RWPE2 (cell line): Measurements from ENCODE around the gene MYBBP1A.
A peak's percentile ranks its signal among the peaks of the same experiment; 100 is the strongest.
"Not testable (repeated sequence)": the region's sequence is repeated elsewhere in the genome, so short reads cannot be mapped to it uniquely, and the experiment has no call there.

Experiments used
- ATAC-seq: fragments of 200-7000 bp; cut with Tn5 transposase; 3 replicates; pipeline ENCODE4 v1.9.1; 2021; ENCODE audit warnings: low read depth
- DNase-seq: peaks from one replicate; pipeline ENCODE4 v3.0.0-alpha.2; 2020; ENCODE audit warnings: low spot score
- H3K27ac ChIP-seq: fragments of 450-650 bp; 2 replicates; pipeline ENCODE4 v1.5.1; 2017; ENCODE audit warnings: mild to moderate bottlenecking; ENCODE audit not compliant: poor library complexity, severe bottlenecking
- H3K27me3 ChIP-seq: fragments of 250-450 bp; sonication (Bioruptor Pico); 2 replicates; pipeline ENCODE4 v1.5.1; 2021; ENCODE audit warnings: mild to moderate bottlenecking, moderate library complexity; ENCODE audit not compliant: insufficient read depth, poor library complexity, severe bottlenecking
- H3K36me3 ChIP-seq: fragments of 250-450 bp; sonication (Bioruptor Pico); 2 replicates; pipeline ENCODE4 v1.5.1; 2020; ENCODE audit warnings: low read depth, mild to moderate bottlenecking, moderate library complexity
- H3K4me1 ChIP-seq: fragments of 250-450 bp; sonication (Bioruptor Pico); 2 replicates; pipeline ENCODE4 v1.5.1; 2021; ENCODE audit warnings: mild to moderate bottlenecking, moderate library complexity; ENCODE audit not compliant: insufficient read depth, poor library complexity, severe bottlenecking
- H3K4me3 ChIP-seq: fragments of 250-450 bp; sonication (Bioruptor Pico); 2 replicates; pipeline ENCODE4 v1.5.1; 2021; ENCODE audit warnings: mild to moderate bottlenecking, moderate library complexity; ENCODE audit not compliant: severe bottlenecking
- H3K9me3 ChIP-seq: fragments of 250-450 bp; sonication (Bioruptor Pico); 2 replicates; pipeline ENCODE4 v1.5.1; 2021; ENCODE audit warnings: mild to moderate bottlenecking, moderate library complexity; ENCODE audit not compliant: severe bottlenecking
- TF ChIP-seq, protein P1 (sequence below): fragments of 450-650 bp; IDR thresholded peaks from one replicate; pipeline ENCODE4 v1.5.1; 2017; ENCODE audit warnings: mild to moderate bottlenecking, moderate library complexity; ENCODE audit not compliant: poor library complexity, severe bottlenecking

Gene MYBBP1A

DNA sequence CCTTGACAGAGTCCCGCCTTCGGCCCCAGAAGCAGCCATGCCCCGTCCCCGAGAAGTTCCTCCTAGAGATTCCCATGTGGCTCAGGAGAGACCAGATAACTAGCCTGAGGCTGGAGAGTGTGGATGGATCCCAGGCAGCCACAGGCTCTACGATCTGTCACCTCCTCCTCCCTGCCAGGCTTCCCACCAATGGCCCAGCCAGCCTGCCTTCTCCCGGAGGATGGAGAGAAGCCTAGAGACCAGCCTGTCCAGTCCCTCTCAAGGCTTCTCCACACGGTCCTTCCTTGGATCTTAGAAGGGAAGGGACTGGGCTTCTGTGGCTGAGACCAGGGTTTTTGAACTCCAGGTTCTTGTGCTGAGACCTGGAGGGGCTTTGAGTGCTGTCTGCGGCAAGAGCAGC lies 27.5 kb upstream of the MYBBP1A start:
- H3K4me1 ChIP-seq: no peaks in the 10 kb centered on the region
- H3K36me3 ChIP-seq: no peaks in the 10 kb centered on the region
- peaks cover 45% of the 10 kb centered on the region for H3K27me3 ChIP-seq
- DNase-seq: no peak
- TF ChIP-seq, protein P1, sequence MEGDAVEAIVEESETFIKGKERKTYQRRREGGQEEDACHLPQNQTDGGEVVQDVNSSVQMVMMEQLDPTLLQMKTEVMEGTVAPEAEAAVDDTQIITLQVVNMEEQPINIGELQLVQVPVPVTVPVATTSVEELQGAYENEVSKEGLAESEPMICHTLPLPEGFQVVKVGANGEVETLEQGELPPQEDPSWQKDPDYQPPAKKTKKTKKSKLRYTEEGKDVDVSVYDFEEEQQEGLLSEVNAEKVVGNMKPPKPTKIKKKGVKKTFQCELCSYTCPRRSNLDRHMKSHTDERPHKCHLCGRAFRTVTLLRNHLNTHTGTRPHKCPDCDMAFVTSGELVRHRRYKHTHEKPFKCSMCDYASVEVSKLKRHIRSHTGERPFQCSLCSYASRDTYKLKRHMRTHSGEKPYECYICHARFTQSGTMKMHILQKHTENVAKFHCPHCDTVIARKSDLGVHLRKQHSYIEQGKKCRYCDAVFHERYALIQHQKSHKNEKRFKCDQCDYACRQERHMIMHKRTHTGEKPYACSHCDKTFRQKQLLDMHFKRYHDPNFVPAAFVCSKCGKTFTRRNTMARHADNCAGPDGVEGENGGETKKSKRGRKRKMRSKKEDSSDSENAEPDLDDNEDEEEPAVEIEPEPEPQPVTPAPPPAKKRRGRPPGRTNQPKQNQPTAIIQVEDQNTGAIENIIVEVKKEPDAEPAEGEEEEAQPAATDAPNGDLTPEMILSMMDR: no peak
- no peaks in the 10 kb centered on the region for H3K9me3 ChIP-seq
- H3K27ac ChIP-seq: no peak overlapping the region
- no peak for ATAC-seq
- no peak overlapping the region for H3K4me3 ChIP-seq

DNA sequence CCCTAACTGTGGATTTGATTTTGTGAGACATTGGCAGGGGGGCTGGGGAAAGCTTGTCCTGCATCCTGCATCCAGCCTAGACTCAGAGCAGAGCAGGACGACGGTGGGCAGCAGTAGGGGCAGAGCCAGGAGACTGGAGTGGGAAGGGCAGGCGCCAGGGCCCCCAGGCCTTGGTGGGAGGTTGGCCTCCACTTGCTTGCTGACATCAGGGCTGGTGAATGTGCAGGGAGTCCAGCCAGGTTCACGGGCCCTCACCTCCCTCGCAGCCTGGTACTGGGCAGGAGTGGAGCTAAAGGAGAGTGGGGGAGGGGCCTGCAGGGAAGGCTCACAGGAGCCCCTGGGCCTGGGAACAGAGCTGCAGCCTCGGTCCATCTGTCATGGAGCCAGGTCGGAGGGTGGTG lies 26.9 kb upstream of the MYBBP1A start:
- no peaks in the 10 kb centered on the region for H3K4me1 ChIP-seq
- no peaks in the 10 kb centered on the region for H3K9me3 ChIP-seq
- no peak for ATAC-seq
- peak; percentile 47 for DNase-seq
- no peak overlapping the region for H3K27ac ChIP-seq
- no peak overlapping the region for H3K4me3 ChIP-seq
- H3K27me3 ChIP-seq: peaks cover 45% of the 10 kb centered on the region
- no peaks in the 10 kb centered on the region for H3K36me3 ChIP-seq
- TF ChIP-seq, protein P1: no peak

DNA sequence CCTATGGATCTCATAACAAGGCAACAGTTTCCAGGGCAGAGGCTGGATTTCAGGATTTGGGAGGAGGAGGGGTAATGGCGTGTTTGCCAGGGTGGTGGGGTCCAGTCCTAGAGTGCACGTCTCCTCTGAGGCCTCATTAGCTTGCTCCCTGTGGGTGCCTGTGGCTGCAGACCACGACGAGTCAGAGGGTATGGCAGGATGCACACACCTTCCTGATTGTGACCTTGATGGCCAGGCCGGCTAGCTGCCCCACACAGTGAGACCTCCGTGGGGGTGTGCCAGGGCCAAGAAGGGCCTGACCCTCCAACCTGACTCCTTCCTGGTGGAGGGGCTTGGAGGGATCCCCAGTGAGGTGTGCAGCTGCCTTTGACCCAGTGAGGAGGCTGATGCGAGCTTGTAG lies 25.1 kb upstream of the MYBBP1A start:
- 0 out of 3 replicates have a peak, but pooled peaks have one; percentile 30 for ATAC-seq
- Histone ChIP-seq H3K4me1 (no peaks in the 10 kb centered on the region), H3K27ac (no peak overlapping the region), H3K9me3 (no peaks in the 10 kb centered on the region), H3K27me3 (peaks cover 32% of the 10 kb centered on the region), H3K4me3 (no peak overlapping the region), H3K36me3 (no peaks in the 10 kb centered on the region)
- TF ChIP-seq, protein P1: no peak
- no peak for DNase-seq

DNA sequence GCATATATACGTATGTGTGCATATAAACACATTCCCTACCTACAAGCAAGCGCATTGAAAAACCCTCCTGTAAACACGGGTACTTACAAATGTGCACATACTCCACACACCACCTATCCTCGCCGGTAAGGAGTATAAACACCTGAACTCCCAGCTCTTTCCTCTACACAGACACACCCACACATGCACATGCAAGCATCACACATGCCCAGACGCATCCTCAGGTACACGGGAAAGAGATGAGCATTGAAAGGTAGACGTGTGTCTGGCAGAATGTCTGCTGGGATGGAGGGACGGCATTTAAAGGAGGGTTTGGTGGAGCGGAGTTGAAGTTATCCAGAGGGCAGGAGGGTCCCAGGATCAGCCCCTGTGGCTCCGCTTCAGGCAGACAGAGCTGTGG lies 24.5 kb upstream of the MYBBP1A start:
- H3K4me1 ChIP-seq: no peaks in the 10 kb centered on the region
- ATAC-seq: no peak

DNA sequence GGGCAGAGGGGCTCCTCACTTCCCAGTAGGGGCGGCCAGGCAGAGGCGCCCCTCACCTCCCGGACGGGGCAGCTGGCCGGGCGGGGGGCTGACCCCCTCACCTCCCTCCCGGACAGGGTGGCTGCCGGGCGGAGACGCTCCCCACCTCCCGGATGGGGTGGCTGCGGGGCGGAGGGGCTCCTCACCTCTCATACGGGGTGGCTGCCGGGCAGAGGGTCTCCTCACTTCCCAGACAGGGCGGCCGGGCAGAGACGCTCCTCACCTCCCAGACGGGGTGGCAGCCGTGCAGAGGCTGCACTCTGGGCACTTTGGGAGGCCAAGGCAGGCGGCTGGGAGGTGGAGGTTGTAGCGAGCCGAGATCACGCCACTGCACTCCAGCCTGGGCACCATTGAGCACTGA lies 23.2 kb upstream of the MYBBP1A start:
- not testable (repeated sequence) for H3K27ac ChIP-seq, DNase-seq, H3K4me3 ChIP-seq, H3K4me1 ChIP-seq, H3K36me3 ChIP-seq, ATAC-seq, H3K9me3 ChIP-seq
- peaks cover 17% of the 10 kb centered on the region for H3K27me3 ChIP-seq

More for the DNA sequence above, 24.5 kb upstream of the MYBBP1A start:
- no peak for DNase-seq
- no peaks in the 10 kb centered on the region for H3K36me3 ChIP-seq
- TF ChIP-seq, protein P1: no peak
- no peak overlapping the region for H3K27ac ChIP-seq
- no peaks in the 10 kb centered on the region for H3K9me3 ChIP-seq
- no peak overlapping the region for H3K4me3 ChIP-seq
- H3K27me3 ChIP-seq: peaks cover 27% of the 10 kb centered on the region
